ENCODE measurements around the gene GNRH2. TPM values are rescaled to one million over a fixed set of nuclear protein-coding genes. Genes with fewer than 3 reads are reported as not detected.

The GNRH2 gene
- total RNA-seq, 4 donors from 2014 or later = not detected

- TF ChIP-seq POLR2A (IDR thresholded peaks at IDR 0.05) = no peak
- no peak for TF ChIP-seq CTCF (IDR thresholded peaks at IDR 0.05)
- intact Hi-C loops (cut with DNase I; ENCODE audit: low total_unique reads) = no loop called here
- DNase-seq (ENCODE audit: low spot score in 2 of 2) = no peak
- no peak overlapping the region for H3K4me3 ChIP-seq (ENCODE audit: low read depth, poor library complexity, severe bottlenecking)
- WGBS, 2 donors = 55 to 62% methylated on average over 8 of the region's 8 CpGs
These were observed 24.7 kb downstream of the GNRH2 start for GRCh38 chr20:3068075-3068474.

GRCh38 chr20:3068986-3069900 is 25.8 kb downstream of the GNRH2 start:
- 77 to 87% methylated on average over 8 of the region's 8 CpGs for WGBS, 2 donors
- TF ChIP-seq CTCF (IDR thresholded peaks at IDR 0.05) (no peak), POLR2A (IDR thresholded peaks at IDR 0.05) (no peak)
- DNase-seq (ENCODE audit: low spot score in 2 of 2) = no peak
- H3K4me3 ChIP-seq (ENCODE audit: low read depth, poor library complexity, severe bottlenecking) = no peak overlapping the region
- intact Hi-C loops (cut with DNase I; ENCODE audit: low total_unique reads) = no loop called here

GRCh38 chr20:3070725-3071124 is 27.3 kb downstream of the GNRH2 start:
- TF ChIP-seq CTCF (IDR thresholded peaks at IDR 0.05) = no peak
- no peak overlapping the region for H3K4me3 ChIP-seq (ENCODE audit: low read depth, poor library complexity, severe bottlenecking)
- no peak for DNase-seq (ENCODE audit: low spot score in 2 of 2)
- 89 to 90% methylated on average over 4 of the region's 4 CpGs for WGBS, 2 donors
- intact Hi-C loops (cut with DNase I; ENCODE audit: low total_unique reads) = no loop called here

- WGBS, 2 donors = 74 to 83% methylated on average over 16 of the region's 16 CpGs
- H3K4me3 ChIP-seq (ENCODE audit: low read depth, poor library complexity, severe bottlenecking) = peak overlapping the region; percentile 49
- intact Hi-C loops (cut with DNase I; ENCODE audit: low total_unique reads) = no loop called here
- DNase-seq (ENCODE audit: low spot score in 2 of 2) = no peak
- TF ChIP-seq POLR2A (IDR thresholded peaks at IDR 0.05) (no peak), CTCF (IDR thresholded peaks at IDR 0.05) (no peak)
These were observed 27.8 kb downstream of the GNRH2 start for GRCh38 chr20:3071266-3071609.

GRCh38 chr20:3071610-3072529 is 28.4 kb downstream of the GNRH2 start, which contains the start of gene OXT:
TSS of gene OXT (plus strand) at chr20:3071620. CDS start at chr20:3071656, 36 bp downstream.
- intact Hi-C loops (cut with DNase I; ENCODE audit: low total_unique reads) = no loop called here
- peak within 1 kb of the TSS; percentile 49 for H3K4me3 ChIP-seq (ENCODE audit: low read depth, poor library complexity, severe bottlenecking)
- TF ChIP-seq POLR2A (IDR thresholded peaks at IDR 0.05) = no peak
- no peak for TF ChIP-seq CTCF (IDR thresholded peaks at IDR 0.05)
- DNase-seq (ENCODE audit: low spot score in 2 of 2) = peak in 1 of 2 donors; percentile 91
- 16 to 23% methylated on average over 37 to 43 of the region's 95 CpGs for WGBS, 2 donors

Measured in lower leg skin (tissue), 4 donors.